CD14-positive monocyte (primary cell): ENCODE data around the gene JAK1. TPM values are rescaled to one million over a fixed set of nuclear protein-coding genes. Genes with fewer than 3 reads are reported as not detected.

ENCODE experiments used
- DNase-seq, 3 donors: peaks; one replicate each; pipeline ENCODE4 v3.0.0-alpha.2; 2011 to 2022
- H2AFZ ChIP-seq: 2 replicates; pipeline ENCODE4 v1.6.0; 2012; ENCODE audit warnings: mild to moderate bottlenecking, low read depth, low read length, inconsistent platforms; ENCODE audit not compliant: insufficient read depth, poor library complexity, severe bottlenecking
- H3K27ac ChIP-seq, 2 donors: 1 replicate in 1 of 2; 2 replicates in 1 of 2; pipeline ENCODE4 v1.5.1; 2012 to 2013; ENCODE audit warnings: low read length in 2 of 2, control low read depth in 1 of 2, inconsistent platforms in 1 of 2, low read depth in 1 of 2, mild to moderate bottlenecking in 1 of 2
- H3K27me3 ChIP-seq, 2 donors: one replicate each; pipeline versions ENCODE4 v1.6.0 to v1.6.1; 2011 to 2013; ENCODE audit warnings: low read length in 2 of 2; ENCODE audit not compliant: control insufficient read depth in 2 of 2, insufficient read depth in 2 of 2
- H3K36me3 ChIP-seq, 2 donors: replicated peaks in 1 of 2; 1 replicate in 1 of 2; 2 replicates in 1 of 2; pipeline versions ENCODE4 v1.5.1 to v1.6.1; 2012 to 2013; ENCODE audit warnings: low read length in 2 of 2, control low read depth in 1 of 2, inconsistent platforms in 1 of 2, mild to moderate bottlenecking in 1 of 2; ENCODE audit not compliant: insufficient read depth in 2 of 2, control insufficient read depth in 1 of 2
- H3K4me1 ChIP-seq, 2 donors: 1 replicate in 1 of 2; 2 replicates in 1 of 2; pipeline versions ENCODE4 v1.5.1 to v1.6.1; 2012 to 2013; ENCODE audit warnings: low read length in 2 of 2, control low read depth in 1 of 2, inconsistent platforms in 1 of 2, mild to moderate bottlenecking in 1 of 2, moderate library complexity in 1 of 2; ENCODE audit not compliant: insufficient read depth in 2 of 2, control insufficient read depth in 1 of 2
- H3K4me2 ChIP-seq: replicated peaks from 2 replicates; pipeline ENCODE3; 2012; ENCODE audit warnings: low read length, moderate library complexity, mild to moderate bottlenecking; ENCODE audit not compliant: poor library complexity, severe bottlenecking; ENCODE audit errors: extremely low read depth
- H3K4me3 ChIP-seq, 3 experiments: fragments of 200-600 bp in 1 of 3; sonication (generic) in 1 of 3; replicated peaks in 1 of 3; 1 replicate in 2 of 3; 2 replicates in 1 of 3; pipeline ENCODE4 v1.5.1; 2011 to 2013; ENCODE audit warnings: low read length in 3 of 3, mild to moderate bottlenecking in 3 of 3, control low read depth in 2 of 3, low read depth in 2 of 3, inconsistent platforms in 1 of 3, moderate library complexity in 1 of 3
- H3K79me2 ChIP-seq: 2 replicates; pipeline ENCODE4 v1.6.0; 2012; ENCODE audit warnings: mild to moderate bottlenecking, control low read depth, inconsistent platforms, low read length, moderate library complexity; ENCODE audit not compliant: insufficient read depth
- H3K9ac ChIP-seq: 2 replicates; pipeline ENCODE4 v1.6.0; 2017; ENCODE audit warnings: low read length, mild to moderate bottlenecking; ENCODE audit not compliant: insufficient read depth, poor library complexity, severe bottlenecking
- H3K9me3 ChIP-seq, 2 donors: replicated peaks in 1 of 2; 1 replicate in 1 of 2; 2 replicates in 1 of 2; pipeline versions ENCODE4 v1.5.1 to v1.6.1; 2012 to 2013; ENCODE audit warnings: low read length in 2 of 2, control low read depth in 1 of 2; ENCODE audit not compliant: control insufficient read depth in 1 of 2, insufficient read depth in 1 of 2
- H4K20me1 ChIP-seq: 2 replicates; pipeline ENCODE4 v1.6.0; 2012; ENCODE audit warnings: mild to moderate bottlenecking, low read length, control low read depth, moderate library complexity; ENCODE audit not compliant: insufficient read depth
- H3K27ac Mint-ChIP-seq, 7 donors: one replicate each; pipeline ENCODE4 v1.8.0; 2020; ENCODE audit warnings: mild to moderate bottlenecking in 7 of 7, mixed read lengths in 7 of 7, moderate library complexity in 6 of 7, inconsistent platforms in 2 of 7
- H3K27me3 Mint-ChIP-seq, 3 donors: one replicate each; pipeline ENCODE4 v1.8.0; 2021 to 2022; ENCODE audit warnings: low read depth in 3 of 3, mild to moderate bottlenecking in 3 of 3, mixed read lengths in 3 of 3, moderate library complexity in 3 of 3, inconsistent platforms in 1 of 3
- H3K36me3 Mint-ChIP-seq, 2 donors: one replicate each; pipeline ENCODE4 v1.8.0; 2020; ENCODE audit warnings: mixed read lengths in 2 of 2, inconsistent platforms in 1 of 2, mild to moderate bottlenecking in 1 of 2
- H3K4me1 Mint-ChIP-seq: one replicate; pipeline ENCODE4 v1.8.0; 2020; ENCODE audit warnings: mild to moderate bottlenecking, mixed read lengths
- H3K4me3 Mint-ChIP-seq, 2 donors: one replicate each; pipeline ENCODE4 v1.8.0; 2020; ENCODE audit warnings: mild to moderate bottlenecking in 2 of 2, mixed read lengths in 2 of 2, moderate library complexity in 1 of 2
- H3K9me3 Mint-ChIP-seq, 7 donors: one replicate each; pipeline ENCODE4 v1.8.0; 2020 to 2022; ENCODE audit warnings: mixed read lengths in 7 of 7, mild to moderate bottlenecking in 6 of 7, moderate library complexity in 6 of 7, inconsistent platforms in 2 of 7
- WGBS: methylation state at CpG from one replicate; pipeline ENCODE4 v1.1.5; 2013; ENCODE audit warnings: missing lambda C conversion rate; ENCODE audit not compliant: insufficient coverage; 5-methylcytosine and 5-hydroxymethylcytosine counted together
- intact Hi-C, 2 donors: fragments of 100-400 bp; cut with micrococcal nuclease; formaldehyde crosslinking; loops; one replicate each; pipeline versions ENCODE4 v1.15.0 to v1.15.1; 2023
- polyA plus RNA-seq, 3 donors: library from polyadenylated mRNA; depleted of rRNA in 1 of 3; unstranded in 2 of 3; stranded (reverse) in 1 of 3; fragments of 300-500 nt in 2 of 3; fragments of >200 nt in 1 of 3; fragmentation: Illumina TruSeq in 2 of 3; gene quantifications; 1 replicate in 2 of 3; 2 replicates in 1 of 3; pipeline ENCODE4 v1.2.3, GENCODE V29; 2012 to 2021
- TF ChIP-seq, protein P1 (sequence below): fragments of 200-600 bp; IDR thresholded peaks from one replicate; pipeline ENCODE4 v1.8.0; 2022; ENCODE audit warnings: antibody characterized with exemption, mild to moderate bottlenecking

JAK1 gene
- polyA plus RNA-seq, 3 donors, result 43.1 to 76.2 (median 72.6) TPM

DNA sequence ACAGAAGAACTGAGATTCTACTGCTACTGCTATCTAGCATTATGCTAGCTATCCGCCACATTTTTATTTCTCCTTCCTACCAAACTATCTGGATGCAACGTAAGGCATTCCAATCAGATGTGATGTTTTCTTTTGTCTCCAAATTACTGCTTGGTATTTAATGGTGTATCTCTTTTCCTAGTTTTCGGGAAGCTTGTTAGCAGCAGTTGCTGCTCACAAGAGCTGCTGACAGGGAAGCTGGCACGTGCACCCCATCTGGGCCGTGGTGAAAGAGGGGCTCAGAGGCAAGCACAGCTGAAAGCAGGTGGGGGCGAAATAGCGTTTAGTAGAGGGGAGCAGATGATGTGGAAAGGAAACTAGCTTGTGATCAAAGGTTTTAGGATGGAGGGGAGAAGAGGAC is 57.3 kb downstream of the JAK1 start:
- H3K27me3 Mint-ChIP-seq, result peaks cover 0 to 1% (median 0%) of the 10 kb centered on the region in 3 donors
- 67% methylated on average over 5 of the region's 7 CpGs for WGBS
- H4K20me1 ChIP-seq, result peaks cover 99% of the 10 kb centered on the region
- no peaks in the 10 kb centered on the region for H3K27me3 ChIP-seq
- H3K27ac ChIP-seq, result no peak overlapping the region
- peaks cover 0 to 1% (median 0%) of the 10 kb centered on the region in 7 donors for H3K9me3 Mint-ChIP-seq
- H3K79me2 ChIP-seq, result peaks cover 98% of the 10 kb centered on the region
- no peak for DNase-seq
- peaks cover 51% of the 10 kb centered on the region for H3K4me1 Mint-ChIP-seq
- no peak overlapping the region for H2AFZ ChIP-seq
- no peaks in the 10 kb centered on the region for H3K9me3 ChIP-seq
- no peak overlapping the region for H3K4me3 ChIP-seq
- H3K36me3 Mint-ChIP-seq, result peaks cover 3 to 6% of the 10 kb centered on the region in 2 donors
- TF ChIP-seq, protein P1, sequence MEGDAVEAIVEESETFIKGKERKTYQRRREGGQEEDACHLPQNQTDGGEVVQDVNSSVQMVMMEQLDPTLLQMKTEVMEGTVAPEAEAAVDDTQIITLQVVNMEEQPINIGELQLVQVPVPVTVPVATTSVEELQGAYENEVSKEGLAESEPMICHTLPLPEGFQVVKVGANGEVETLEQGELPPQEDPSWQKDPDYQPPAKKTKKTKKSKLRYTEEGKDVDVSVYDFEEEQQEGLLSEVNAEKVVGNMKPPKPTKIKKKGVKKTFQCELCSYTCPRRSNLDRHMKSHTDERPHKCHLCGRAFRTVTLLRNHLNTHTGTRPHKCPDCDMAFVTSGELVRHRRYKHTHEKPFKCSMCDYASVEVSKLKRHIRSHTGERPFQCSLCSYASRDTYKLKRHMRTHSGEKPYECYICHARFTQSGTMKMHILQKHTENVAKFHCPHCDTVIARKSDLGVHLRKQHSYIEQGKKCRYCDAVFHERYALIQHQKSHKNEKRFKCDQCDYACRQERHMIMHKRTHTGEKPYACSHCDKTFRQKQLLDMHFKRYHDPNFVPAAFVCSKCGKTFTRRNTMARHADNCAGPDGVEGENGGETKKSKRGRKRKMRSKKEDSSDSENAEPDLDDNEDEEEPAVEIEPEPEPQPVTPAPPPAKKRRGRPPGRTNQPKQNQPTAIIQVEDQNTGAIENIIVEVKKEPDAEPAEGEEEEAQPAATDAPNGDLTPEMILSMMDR, result no peak
- peak overlapping the region in 4 of 7 donors; percentile 5 to 48 (median 25) for H3K27ac Mint-ChIP-seq
- peaks cover 25 to 27% of the 10 kb centered on the region in 2 donors for H3K4me1 ChIP-seq
- no peak overlapping the region for H3K4me3 Mint-ChIP-seq
- H3K36me3 ChIP-seq, result no peaks in the 10 kb centered on the region
- H3K9ac ChIP-seq, result no peak overlapping the region
- intact Hi-C loops, result loop anchor here in 1 of 2 donors (5.0 kb wide), 1 partner anchor 93 kb away; no protein-coding TSS in a partner anchor
- H3K4me2 ChIP-seq, result no peak overlapping the region

- intact Hi-C loops, result loop anchor here in 1 of 2 donors (5.0 kb wide), 1 partner anchor 94 kb away; no protein-coding TSS in a partner anchor
- Histone ChIP-seq H3K4me1 (peaks cover 23 to 25% of the 10 kb centered on the region in 2 donors), H3K79me2 (peaks cover 98% of the 10 kb centered on the region)
Observed at GRCh38 chr1:64908575-64908974, 57.8 kb downstream of the JAK1 start.

More at GRCh38 chr1:64908575-64908974, 57.8 kb downstream of the JAK1 start:
- no peaks in the 10 kb centered on the region for H3K9me3 ChIP-seq
- no peak overlapping the region for H3K4me2 ChIP-seq
- peaks cover 3 to 4% of the 10 kb centered on the region in 2 donors for H3K36me3 Mint-ChIP-seq
- H3K4me3 Mint-ChIP-seq, result no peak overlapping the region
- H3K36me3 ChIP-seq, result no peaks in the 10 kb centered on the region
- peaks cover 99% of the 10 kb centered on the region for H4K20me1 ChIP-seq
- no peaks in the 10 kb centered on the region for H3K27me3 ChIP-seq
- DNase-seq, result no peak
- no CpG with 5 or more reads among the region's 1 CpG for WGBS
- no peaks in the 10 kb centered on the region for H3K9me3 Mint-ChIP-seq
- peak overlapping the region in 1 of 7 donors; percentile 5 for H3K27ac Mint-ChIP-seq
- H2AFZ ChIP-seq, result no peak overlapping the region
- peaks cover 0 to 1% (median 0%) of the 10 kb centered on the region in 3 donors for H3K27me3 Mint-ChIP-seq
- TF ChIP-seq, protein P1, result no peak
- H3K4me3 ChIP-seq, result no peak overlapping the region
- H3K9ac ChIP-seq, result no peak overlapping the region
- no peak overlapping the region for H3K27ac ChIP-seq
- H3K4me1 Mint-ChIP-seq, result peaks cover 46% of the 10 kb centered on the region
